ENCODE measurements around the gene CDH12.

CDH12 gene

GRCh38 chr5:22390888-22391287, 462.3 kb downstream of the CDH12 start:
- TF ChIP-seq ZC3H10 (CRISPR knock-in tag; IDR thresholded peaks at IDR 0.05) = no peak
- TF ChIP-seq ZFP30 (CRISPR knock-in tag; IDR thresholded peaks at IDR 0.05) = no peak
- no peak for TF ChIP-seq POU6F1 (CRISPR knock-in tag; IDR thresholded peaks at IDR 0.05; ENCODE audit: borderline replicate concordance, low read depth)
- TF ChIP-seq TOX (CRISPR knock-in tag; IDR thresholded peaks at IDR 0.05; ENCODE audit: borderline replicate concordance) = no peak
- ATAC-seq = no peak

- TF ChIP-seq RARB (CRISPR knock-in tag; IDR thresholded peaks at IDR 0.05) (no peak), TCF4 (CRISPR knock-in tag; IDR thresholded peaks at IDR 0.05; ENCODE audit: borderline replicate concordance) (no peak), OSR1 (CRISPR knock-in tag; IDR thresholded peaks at IDR 0.05) (no peak), ZNF8 (CRISPR knock-in tag; IDR thresholded peaks at IDR 0.05) (no peak), ZFP30 (CRISPR knock-in tag; IDR thresholded peaks at IDR 0.05) (no peak), ISL1 (CRISPR knock-in tag; IDR thresholded peaks at IDR 0.05) (no peak), SNAI2 (CRISPR knock-in tag; IDR thresholded peaks at IDR 0.05) (no peak), ARNTL (CRISPR knock-in tag; IDR thresholded peaks at IDR 0.05; ENCODE audit: borderline replicate concordance, low read depth) (no peak), GLIS3 (CRISPR knock-in tag; IDR thresholded peaks at IDR 0.05) (no peak), CREB5 (CRISPR knock-in tag; IDR thresholded peaks at IDR 0.05; ENCODE audit: low read depth) (no peak), PPARA (CRISPR knock-in tag; IDR thresholded peaks at IDR 0.05; ENCODE audit: borderline replicate concordance) (no peak), CSRNP3 (CRISPR knock-in tag; IDR thresholded peaks at IDR 0.05) (no peak), TSHZ2 (CRISPR knock-in tag; IDR thresholded peaks at IDR 0.05) (no peak), ESRRG (CRISPR knock-in tag; IDR thresholded peaks at IDR 0.05) (no peak), ZNF70 (CRISPR knock-in tag; IDR thresholded peaks at IDR 0.05) (no peak), TOX (CRISPR knock-in tag; IDR thresholded peaks at IDR 0.05; ENCODE audit: borderline replicate concordance) (no peak), ZFP3 (CRISPR knock-in tag; IDR thresholded peaks at IDR 0.05) (no peak)
- ATAC-seq = no peak
Measured at GRCh38 chr5:22372826-22373660, 480.1 kb downstream of the CDH12 start.

GRCh38 chr5:22372376-22372775, 480.8 kb downstream of the CDH12 start:
- TF ChIP-seq ARNTL (CRISPR knock-in tag; IDR thresholded peaks at IDR 0.05; ENCODE audit: borderline replicate concordance, low read depth) (no peak), ZNF70 (CRISPR knock-in tag; IDR thresholded peaks at IDR 0.05) (no peak), CSDC2 (CRISPR knock-in tag; IDR thresholded peaks at IDR 0.05) (no peak), ZFP30 (CRISPR knock-in tag; IDR thresholded peaks at IDR 0.05) (no peak), CSRNP3 (CRISPR knock-in tag; IDR thresholded peaks at IDR 0.05) (no peak), PPARA (CRISPR knock-in tag; IDR thresholded peaks at IDR 0.05; ENCODE audit: borderline replicate concordance) (no peak), ZNF565 (CRISPR knock-in tag; conservative IDR thresholded peaks at IDR 0.05; ENCODE audit: low read depth) (no peak), BACH2 (CRISPR knock-in tag; IDR thresholded peaks at IDR 0.05; ENCODE audit: borderline replicate concordance) (no peak), POU6F1 (CRISPR knock-in tag; IDR thresholded peaks at IDR 0.05; ENCODE audit: borderline replicate concordance, low read depth) (no peak)
- no peak for ATAC-seq
